Anterior cingulate cortex (tissue), 58 donors: ENCODE data around the gene UBL7.

Experiments used
- DNase-seq, 58 donors: peaks; one replicate each; lab custom pipeline; 2025; lab: John Stamatoyannopoulos, UW

UBL7 gene

GRCh38 chr15:74414603-74415338, 46.2 kb downstream of the UBL7 start:
- no peak for DNase-seq

GRCh38 chr15:74414081-74414580, 46.8 kb downstream of the UBL7 start:
- DNase-seq = no peak

GRCh38 chr15:74413350-74414080, 47.4 kb downstream of the UBL7 start:
- no peak for DNase-seq

GRCh38 chr15:74412159-74412558, 48.8 kb downstream of the UBL7 start:
- no peak for DNase-seq

GRCh38 chr15:74411686-74412085, 49.3 kb downstream of the UBL7 start:
- no peak for DNase-seq

GRCh38 chr15:74410502-74410901, 50.5 kb downstream of the UBL7 start:
- no peak for DNase-seq

GRCh38 chr15:74409225-74409624, 51.7 kb downstream of the UBL7 start:
- DNase-seq = no peak

- no peak for DNase-seq
Observed at GRCh38 chr15:74408815-74409214, 52.1 kb downstream of the UBL7 start.

- no peak for DNase-seq
Observed at GRCh38 chr15:74408385-74408784, 52.6 kb downstream of the UBL7 start.

GRCh38 chr15:74406992-74407705, 53.8 kb downstream of the UBL7 start:
- peak in 36 of 58 donors; percentile 8 to 70 (median 30) for DNase-seq

- no peak for DNase-seq
Observed at GRCh38 chr15:74406517-74406916, 54.4 kb downstream of the UBL7 start.

GRCh38 chr15:74405823-74406222, 55.1 kb downstream of the UBL7 start:
- no peak for DNase-seq

GRCh38 chr15:74403991-74404563, 56.9 kb downstream of the UBL7 start:
- peak in 31 of 58 donors; percentile 9 to 65 (median 34) for DNase-seq

GRCh38 chr15:74403588-74403919, 57.4 kb downstream of the UBL7 start:
- no peak for DNase-seq

GRCh38 chr15:74402873-74403587, 57.9 kb downstream of the UBL7 start:
- DNase-seq = peak in 1 of 58 donors; percentile 14

GRCh38 chr15:74402337-74402841, 58.6 kb downstream of the UBL7 start:
- DNase-seq = no peak

- DNase-seq = no peak
Observed at GRCh38 chr15:74400915-74401757, 59.8 kb downstream of the UBL7 start.

GRCh38 chr15:74400313-74400860, 60.6 kb downstream of the UBL7 start:
- no peak for DNase-seq
